GM18499 (cell line): Measurements from ENCODE around the gene CYP3A4.
"Not testable (repeated sequence)": the region's sequence is repeated elsewhere in the genome, so short reads cannot be mapped to it uniquely, and the experiment has no call there.

Experiments
- ATAC-seq: cut with Tn5 transposase; IDR thresholded peaks from one replicate; pipeline ENCODE4 v1.9.1; 2021; ENCODE audit warnings: moderate number of reproducible peaks; ENCODE audit not compliant: insufficient read depth, unreplicated experiment

Gene CYP3A4

DNA sequence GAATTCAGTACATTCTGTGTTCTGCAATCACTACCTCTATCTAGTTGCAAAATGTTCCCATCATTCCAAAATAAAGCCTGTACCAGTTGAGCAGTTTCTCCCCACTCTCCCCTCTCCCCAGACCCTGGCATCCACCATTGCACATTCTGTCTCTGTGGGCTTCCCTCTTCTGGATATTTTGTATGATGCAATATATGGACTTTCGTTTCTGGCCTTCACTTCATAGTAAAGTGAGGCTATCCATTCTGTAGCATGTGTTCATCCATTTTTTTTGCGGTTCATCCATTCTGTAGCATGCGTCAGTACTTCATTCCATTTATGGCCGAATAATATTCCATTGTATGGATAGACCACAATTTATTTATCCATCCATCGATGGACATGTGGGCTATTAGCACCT lies 9.5 kb upstream of the CYP3A4 start:
- no peak for ATAC-seq

GRCh38 chr7:99792967-99793366 lies 9.0 kb upstream of the CYP3A4 start:
- ATAC-seq = no peak

DNA sequence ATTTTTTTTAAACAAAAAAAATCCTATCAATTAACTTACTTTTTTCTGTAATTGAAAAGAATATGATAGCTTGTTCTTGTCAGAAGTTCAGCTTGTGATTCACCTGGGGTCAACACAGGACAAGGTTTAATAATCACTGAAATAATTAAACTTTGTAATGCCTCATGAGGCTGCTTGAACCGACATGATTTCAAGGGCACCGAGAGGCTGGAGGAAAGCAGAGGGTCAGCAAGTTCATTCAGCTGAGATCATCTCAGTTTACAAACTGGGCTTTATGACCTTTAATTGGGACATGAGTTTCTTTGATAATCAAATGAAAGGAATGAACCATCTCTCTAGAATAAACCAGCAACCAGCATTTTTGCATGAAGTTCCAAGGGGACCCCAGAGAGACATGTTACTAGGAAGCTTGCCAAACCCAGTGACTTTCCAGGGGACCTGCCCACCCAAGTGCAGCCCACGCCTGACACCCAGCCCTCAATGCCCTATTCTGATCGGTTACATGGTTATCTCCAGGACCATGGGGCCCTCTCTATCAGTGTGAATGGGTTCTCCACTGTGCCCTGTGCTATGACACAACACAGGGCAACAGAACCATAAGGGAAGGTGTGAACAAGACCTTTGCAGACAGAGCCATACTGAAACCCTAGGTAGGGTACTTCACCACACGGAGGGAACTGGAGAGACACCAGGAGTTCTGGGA lies 7.8 kb upstream of the CYP3A4 start:
- ATAC-seq = no peak

DNA sequence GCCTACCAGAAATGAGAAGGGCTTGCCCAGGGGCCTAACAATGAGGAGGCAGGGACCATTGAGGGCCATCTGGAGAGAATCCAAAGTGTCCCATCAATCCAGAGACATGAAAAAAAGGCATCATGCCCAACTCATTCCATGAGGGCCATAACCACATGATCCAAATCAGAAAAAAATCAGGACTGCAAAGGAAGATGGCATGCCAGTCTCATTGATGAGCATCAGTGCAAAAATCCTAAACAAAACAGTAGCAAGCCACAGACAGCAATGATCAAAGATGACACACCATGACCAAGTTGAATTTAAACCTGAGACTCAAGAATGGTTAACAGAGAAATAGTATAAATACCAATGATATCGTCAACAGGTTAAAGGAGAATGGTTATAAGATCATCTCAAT lies 7.0 kb upstream of the CYP3A4 start:
- no peak for ATAC-seq

GRCh38 chr7:99790407-99790806 lies 6.4 kb upstream of the CYP3A4 start:
- no peak for ATAC-seq

DNA sequence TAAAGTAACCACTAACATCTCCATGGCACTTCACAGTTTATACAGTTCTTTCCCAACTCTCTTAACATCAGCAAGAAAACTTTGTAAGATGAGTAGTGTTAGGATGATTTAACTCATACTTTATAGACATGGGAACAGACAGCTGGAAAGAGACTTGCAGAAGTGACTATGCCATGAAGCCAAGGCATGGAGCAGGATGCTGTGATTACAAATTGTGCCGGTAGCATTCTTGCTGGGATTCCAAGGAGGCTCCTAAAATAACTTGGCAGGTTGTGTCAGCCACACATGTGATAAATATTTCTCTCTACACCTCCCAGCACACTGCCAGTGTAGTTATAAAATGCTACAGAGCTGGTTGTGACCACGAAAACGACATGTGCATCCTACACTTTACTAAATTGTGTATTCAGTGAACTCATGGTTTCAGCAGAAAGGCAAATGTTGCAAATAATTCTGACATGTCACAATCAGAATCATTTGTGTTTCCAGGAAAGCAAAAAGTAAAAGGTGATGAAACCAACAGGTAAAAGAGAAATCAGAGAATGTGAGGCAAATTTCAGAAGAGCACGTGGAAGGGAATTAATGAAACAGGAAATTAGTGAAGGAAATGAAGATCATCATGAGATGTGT lies 5.6 kb upstream of the CYP3A4 start:
- no peak for ATAC-seq

GRCh38 chr7:99788554-99788953 lies 4.6 kb upstream of the CYP3A4 start:
- no peak for ATAC-seq

DNA sequence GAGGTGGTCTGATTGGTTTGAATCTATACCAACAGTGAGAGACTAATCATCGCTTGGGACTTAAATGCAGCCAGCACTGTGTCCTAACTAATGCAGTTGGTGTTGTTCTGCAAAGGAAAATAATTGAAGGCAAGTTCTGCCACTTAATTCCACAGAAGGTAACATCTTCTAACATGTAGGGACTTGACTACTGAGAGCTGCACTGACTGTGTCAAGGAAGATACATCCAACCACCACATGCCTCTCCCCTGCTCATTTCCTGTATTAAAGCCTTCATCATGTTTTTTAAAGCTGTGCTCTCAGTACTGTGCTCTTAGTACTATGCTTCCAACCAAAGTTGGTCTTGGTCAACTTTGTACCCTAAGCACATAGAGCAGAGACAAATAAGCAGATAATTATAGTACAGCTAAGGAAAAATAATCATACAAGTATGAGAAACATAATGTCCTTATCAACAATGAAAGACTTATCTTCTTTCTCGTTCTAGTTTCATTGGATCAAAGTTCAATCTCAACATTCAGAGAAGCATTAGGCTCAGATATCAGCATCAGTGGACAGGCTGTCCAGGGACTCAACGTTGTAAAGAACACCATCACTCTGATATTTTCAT lies 2.8 kb upstream of the CYP3A4 start:
- ATAC-seq = no peak

DNA sequence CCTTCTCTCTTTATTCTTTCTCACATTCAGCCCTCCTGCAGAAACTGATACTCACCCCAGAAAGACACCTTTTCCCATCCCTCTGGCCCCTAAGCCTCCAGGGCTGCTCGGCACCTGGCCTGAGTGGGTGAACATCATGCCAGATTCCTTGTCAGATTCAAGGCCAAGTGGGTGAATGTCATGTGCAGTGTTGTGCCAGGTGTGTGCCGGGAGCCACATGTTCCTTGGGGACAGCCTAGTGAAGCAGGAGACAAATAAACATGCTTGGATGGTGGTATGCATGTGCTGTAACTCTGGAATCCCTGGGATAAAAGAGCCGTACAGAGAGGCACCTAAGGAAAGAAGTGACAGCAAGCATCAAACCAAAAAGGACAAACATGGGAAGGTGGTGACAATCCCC lies 1.7 kb upstream of the CYP3A4 start:
- not testable (repeated sequence) for ATAC-seq

DNA sequence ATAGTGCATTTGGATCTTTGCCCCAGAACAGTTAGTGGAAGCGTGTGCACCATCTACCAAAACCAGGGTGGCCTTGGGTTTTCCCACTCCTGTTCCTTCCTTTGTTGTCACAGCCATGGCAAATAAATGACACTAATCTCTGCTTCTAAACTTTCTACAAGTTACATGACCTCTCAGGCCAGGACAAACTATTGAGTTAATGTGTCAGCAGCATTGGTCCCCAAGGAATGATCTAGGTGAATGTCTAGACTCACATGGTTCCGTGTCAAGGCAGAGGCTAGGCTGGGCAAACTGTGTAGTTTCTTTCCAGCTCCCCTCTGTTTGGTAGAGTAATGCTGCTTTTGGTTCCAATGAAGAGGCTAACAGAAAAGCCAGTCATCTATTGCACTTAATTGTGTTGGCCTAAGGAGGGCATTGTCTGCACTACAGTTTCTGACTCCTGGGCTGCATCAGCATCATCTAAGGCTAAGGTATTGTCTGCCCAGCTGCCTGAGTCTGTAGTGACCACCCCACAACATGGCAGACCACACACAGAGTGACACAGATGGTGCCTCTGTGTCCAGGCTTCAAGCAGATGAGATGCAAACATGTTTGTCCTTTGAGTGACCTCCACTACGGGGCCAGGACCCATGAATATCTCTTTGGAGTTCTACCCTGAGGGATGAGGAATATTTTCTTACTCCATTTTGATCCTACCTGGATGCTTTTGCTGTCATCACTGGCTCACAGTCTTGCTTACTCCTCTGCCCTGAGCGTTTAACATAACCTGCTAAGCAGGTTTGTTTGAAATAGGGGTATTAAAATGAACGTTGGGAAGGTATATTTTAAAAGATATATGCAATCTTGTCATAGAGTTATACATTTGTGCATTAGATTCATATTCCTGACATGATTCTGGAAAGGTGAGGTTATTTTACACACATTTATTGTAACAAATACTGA lies 1.7 kb downstream of the CYP3A4 start:
- ATAC-seq = no peak

DNA sequence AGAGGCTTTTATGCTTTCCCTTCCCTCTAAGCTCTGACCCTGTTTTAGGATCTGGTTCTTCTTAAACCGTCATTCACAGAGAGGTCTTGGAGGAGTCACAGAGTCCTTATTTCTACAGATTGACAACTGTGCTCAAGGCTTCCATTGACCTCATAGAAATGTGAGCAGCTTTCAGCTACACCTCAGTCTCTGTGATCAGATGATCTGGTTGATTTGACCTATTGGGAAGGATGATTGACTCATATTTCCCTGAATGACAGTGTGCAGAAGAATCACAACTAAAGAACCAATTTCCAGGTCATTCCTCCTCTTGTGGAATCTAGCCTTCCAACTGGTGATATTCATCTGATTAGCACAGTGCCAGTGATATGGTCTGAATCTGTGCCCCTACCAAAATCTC lies 3.4 kb downstream of the CYP3A4 start:
- ATAC-seq = no peak

DNA sequence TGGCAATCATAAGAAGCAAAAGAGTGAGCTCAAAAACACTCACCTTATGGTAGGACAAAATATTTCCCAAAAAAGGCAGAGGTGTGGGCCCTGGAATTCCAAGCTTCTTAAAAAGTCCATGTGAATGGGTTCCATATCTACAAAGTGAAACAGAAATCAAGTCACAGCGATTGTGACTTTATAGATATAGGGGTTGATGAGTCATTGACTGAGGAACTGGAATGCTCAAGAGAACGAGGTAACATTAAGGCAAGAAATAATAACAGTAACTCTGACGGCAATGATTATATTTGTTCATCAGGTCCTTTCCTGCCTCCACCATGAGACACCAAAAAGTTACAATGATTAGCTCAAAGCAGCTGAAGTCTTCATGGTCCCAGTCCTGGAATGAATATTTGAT lies 4.0 kb downstream of the CYP3A4 start:
- no peak for ATAC-seq

- no peak for ATAC-seq
Observed at GRCh38 chr7:99778880-99779279, 5.1 kb downstream of the CYP3A4 start.

DNA sequence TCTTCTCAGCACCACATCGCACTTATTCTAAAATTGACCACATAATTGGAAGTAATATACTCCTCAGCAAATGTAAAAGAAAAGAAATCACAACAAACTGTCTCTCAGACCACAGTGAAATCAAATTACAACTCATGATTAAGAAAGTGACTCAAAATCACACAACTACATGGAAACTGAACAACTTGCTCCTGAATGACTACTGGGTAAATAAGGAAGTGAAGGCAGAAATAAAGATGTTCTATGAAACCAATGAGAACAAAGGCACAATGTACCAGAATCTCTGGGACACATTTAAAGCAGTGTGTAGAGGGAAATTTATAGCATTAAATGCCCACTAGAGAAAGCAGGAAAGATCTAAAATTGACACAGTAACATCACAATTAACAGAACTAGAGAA lies 10.6 kb downstream of the CYP3A4 start:
- not testable (repeated sequence) for ATAC-seq

DNA sequence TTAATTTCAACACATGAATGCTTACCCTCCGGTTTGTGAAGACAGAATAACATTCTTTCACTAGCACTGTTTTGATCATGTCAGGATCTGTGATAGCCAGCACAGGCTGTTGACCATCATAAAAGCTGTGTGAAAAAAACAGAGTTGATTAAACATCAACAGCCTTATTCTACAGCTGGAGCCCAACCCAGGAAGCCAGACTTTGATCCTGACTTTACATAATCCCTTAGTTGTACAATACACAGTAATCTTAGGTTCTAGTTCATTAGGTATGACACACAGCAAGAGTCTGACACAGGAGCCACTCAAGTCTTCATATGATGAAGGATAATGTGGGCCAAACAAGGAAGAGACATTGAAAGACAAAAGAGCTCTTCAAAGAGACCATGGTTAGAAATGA lies 11.4 kb downstream of the CYP3A4 start:
- ATAC-seq = no peak

DNA sequence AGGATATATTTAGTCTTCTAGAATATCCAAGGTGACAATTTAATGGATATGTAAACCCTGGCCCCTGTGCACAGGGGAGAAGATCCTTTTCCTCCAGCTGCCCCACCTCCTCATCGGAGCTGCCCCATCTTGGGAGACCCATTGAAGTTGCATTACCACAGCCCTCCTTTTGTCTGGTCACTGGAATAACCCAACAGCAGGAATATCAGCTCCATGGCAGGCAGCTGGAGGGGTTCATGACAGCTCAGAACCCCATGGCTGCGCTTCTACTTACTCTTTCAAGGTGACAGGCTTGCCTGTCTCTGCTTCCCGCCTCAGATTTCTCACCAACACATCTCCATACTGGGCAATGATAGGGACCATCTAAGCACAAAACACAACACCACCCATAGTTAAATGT lies 14.5 kb downstream of the CYP3A4 start:
- ATAC-seq = not testable (repeated sequence)

DNA sequence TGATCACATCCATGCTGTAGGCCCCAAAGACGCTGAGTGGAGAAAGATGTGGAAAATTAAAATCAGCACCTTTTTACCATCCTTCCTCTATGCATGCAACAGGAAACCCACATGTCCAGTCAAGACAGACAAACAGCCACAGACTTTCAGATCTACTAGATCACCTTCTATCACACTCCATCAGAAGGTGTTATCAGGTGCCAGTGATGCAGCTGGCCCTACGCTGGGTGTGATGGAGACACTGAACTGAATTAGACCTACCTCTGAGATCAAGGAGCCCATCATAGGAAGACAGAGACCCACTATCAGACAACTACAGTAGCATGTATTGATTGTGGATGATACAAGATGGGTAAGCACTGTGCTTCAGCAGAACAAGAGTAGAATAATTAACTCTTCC lies 15.5 kb downstream of the CYP3A4 start:
- no peak for ATAC-seq

GRCh38 chr7:99767662-99768061 lies 16.3 kb downstream of the CYP3A4 start:
- peak; percentile 77 for ATAC-seq

DNA sequence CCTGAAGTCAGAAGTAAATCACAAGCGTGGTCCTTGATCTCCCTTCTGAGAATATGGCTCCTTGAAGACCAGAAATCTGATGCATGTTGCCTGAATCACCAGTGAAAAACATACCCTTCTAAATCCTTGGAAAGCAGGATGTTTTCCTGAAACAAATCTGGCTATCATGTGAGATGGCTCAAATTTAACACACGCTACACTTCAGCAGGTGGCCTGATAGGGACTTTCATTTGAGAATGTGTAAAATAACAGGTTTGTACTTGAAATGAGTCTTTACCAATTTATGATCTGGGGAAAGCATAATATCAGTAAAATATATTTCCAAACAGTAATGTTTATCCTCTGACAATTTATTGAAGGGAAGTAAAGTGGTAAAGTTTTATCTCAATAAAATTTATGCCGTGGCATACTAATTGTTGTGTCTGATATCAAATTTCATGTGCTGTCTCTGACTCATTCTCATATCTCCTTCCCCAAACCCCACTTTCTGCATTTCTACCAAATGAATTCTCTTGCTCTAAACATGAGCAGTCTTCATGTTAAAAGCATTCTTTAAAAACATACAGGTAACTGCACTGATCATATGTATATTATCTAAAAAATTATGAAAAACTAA lies 17.4 kb downstream of the CYP3A4 start:
- ATAC-seq = no peak

GRCh38 chr7:99764478-99764877 lies 19.5 kb downstream of the CYP3A4 start:
- ATAC-seq = no peak
